HG03135 (cell line): ENCODE data around the gene LAT.

Source experiments
- ATAC-seq: cut with Tn5 transposase; IDR thresholded peaks from one replicate; pipeline ENCODE4 v1.9.1; 2021; ENCODE audit warnings: mild to moderate bottlenecking, moderate library complexity; ENCODE audit not compliant: unreplicated experiment

The LAT gene

DNA sequence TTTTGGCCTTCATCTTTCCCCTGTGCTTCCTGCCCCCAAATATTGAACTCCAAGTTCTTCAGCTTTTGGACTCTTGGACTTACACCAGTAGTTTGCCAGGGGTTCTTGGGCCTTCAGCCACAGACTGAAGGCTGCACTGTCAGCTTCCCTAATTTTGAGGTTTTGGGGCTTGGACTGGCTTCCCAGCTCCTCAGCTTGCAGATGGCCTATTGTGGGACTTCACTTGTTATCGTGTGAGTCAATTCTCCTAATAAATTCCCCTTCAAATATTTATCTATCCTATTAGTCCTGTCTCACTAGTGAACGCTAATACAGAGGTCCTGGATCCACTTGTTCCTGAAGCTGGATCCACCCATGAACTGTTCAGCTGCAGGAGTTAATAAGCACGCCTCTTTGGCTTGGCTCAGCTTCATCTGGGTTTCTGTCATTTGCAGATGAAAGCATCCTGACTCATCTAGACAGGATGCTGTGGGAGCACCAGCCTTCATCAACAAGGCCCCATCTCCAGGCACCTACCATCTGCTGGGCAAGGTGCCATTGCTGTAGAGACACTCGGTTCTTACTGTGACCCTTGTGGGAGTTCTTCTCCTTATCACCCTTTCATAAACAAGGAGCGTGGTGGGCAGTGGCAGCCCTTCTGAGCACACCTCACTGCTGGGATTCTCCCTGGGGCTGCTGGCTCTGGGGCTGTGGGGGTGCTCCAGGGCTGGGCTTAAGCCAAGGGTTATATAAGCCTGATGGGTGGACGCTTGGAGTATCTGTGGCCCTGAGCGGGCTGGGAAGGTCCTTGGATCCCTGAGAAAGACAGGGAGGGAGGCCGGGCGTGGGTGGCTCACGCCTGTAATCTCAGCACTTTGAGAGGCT lies 23.1 kb downstream of the LAT start:
- no peak for ATAC-seq

DNA sequence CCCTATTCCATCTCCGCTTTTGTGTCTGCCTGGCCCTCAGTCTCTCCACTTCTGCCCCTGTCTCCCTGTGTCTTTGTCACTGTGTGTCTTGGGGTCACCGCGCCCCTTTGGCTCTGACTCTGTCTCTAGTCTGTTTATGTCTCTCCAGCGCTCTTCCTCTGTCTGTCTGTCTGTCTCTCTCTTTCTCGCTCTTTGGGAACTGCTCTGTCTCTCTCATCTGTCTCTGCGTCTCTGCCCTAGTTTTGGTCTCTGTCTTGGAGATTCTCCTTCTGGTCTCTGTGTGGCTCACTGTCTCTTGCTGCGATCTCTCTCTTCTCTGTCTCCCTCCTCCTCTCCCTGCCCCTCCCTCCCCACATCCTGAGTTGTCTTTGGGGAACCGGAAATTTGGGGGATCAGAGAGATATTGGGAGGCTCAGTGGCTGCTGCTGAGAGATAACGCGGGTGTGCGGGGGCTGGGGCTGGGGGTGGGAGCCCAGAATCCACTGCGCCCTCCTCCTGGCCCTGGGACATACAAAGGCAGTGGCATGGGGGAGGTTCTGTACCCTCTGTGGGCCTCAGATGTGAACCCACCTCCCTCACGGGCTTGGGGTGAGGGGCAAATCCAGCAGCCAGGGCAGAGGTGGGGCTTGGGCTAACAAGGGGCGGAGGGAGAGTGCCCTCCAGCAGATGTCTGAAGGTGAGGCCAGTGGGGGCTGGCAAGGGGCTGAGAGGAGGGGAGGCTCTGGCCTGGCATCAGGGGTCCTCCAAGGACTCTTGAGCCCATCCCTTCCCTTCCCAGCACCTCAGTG lies 24.4 kb downstream of the LAT start:
- ATAC-seq = no peak

GRCh38 chr16:29009838-29010166 lies 24.9 kb downstream of the LAT start:
- ATAC-seq = no peak

DNA sequence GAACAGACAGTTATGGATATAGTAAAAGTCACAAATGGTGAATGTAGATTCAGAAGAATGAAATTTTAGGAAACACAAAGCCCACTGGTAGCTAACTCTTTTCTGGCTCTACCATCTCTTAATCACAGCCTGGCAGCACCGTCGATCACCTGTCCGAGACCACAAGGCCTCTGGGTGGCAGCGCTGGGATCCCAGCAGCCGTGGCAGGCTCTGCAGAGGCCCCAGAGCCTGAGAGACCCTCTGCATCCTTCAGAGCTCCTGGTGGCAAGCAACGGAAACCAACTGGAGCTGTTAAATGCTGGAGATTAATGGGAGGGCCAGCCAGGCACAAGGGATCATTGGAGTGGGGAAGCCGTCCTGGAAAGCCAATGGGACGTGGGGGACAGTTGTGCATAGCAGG lies 26.3 kb downstream of the LAT start:
- no peak for ATAC-seq

DNA sequence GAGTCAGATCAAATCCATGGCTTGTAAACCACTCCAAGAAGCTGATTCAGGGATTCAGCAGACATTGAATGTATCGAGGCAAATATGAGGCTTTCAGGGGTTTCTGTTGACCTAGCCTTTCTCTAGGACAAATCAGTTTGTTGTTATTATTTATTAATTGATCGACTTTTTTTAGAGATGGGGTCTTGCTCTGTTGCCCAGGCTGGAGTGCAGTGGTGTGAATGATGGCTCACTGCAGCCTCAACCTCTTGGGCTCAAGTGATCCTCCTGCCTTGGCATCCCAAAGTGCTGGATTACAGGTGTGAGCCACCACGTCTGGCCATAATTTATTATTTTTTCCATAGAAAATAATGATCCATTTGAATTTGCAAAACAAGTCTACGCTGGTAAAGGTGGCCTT lies 27.0 kb downstream of the LAT start:
- ATAC-seq = no peak

GRCh38 chr16:29012913-29013553 lies 28.2 kb downstream of the LAT start:
- no peak for ATAC-seq

- no peak for ATAC-seq
These were observed 29.8 kb downstream of the LAT start for GRCh38 chr16:29014561-29015069.

GRCh38 chr16:29022196-29022595 lies 37.3 kb downstream of the LAT start:
- no peak for ATAC-seq

GRCh38 chr16:29023279-29024277 lies 38.7 kb downstream of the LAT start:
- ATAC-seq = no peak

DNA sequence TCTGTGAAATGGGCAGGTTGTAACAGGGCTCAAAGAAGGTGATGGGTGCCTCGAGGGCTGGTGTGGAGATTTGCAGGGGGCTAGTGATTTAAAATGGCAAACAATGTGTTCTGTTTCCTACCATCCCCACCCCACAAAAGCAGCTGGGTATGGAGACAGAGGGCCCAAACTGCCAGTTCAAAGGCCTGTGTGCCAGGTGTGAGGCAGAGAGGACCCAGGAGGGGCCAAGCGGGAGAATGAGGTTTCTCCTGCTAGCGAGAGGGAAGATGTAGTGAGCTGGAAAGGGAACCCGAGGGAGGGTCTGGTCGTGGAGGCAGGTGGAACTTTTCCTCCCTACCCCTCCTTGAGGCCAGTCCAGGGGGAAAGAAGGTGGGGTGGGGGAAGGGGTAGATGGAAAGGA lies 39.4 kb downstream of the LAT start:
- ATAC-seq = no peak

GRCh38 chr16:29025218-29025617 lies 40.4 kb downstream of the LAT start:
- no peak for ATAC-seq

DNA sequence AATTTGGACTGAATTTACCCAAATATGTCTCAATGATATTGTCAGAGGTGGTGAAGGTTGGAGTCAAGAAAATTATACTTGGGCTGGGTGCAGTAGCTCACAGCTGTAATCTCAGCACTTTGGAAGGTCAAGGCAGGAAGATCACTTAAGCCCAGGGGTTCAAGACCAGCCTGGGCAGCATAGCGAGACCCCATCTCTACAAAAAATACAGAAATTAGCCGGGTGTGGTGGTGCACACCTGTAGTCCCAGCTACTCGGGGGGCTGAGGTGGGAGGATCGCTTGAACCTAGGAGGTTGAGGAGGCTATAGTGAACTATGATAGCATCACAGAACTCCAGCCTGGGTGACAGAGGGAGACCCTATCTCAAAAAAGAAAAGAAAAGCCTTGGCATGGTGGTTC lies 40.9 kb downstream of the LAT start:
- no peak for ATAC-seq

DNA sequence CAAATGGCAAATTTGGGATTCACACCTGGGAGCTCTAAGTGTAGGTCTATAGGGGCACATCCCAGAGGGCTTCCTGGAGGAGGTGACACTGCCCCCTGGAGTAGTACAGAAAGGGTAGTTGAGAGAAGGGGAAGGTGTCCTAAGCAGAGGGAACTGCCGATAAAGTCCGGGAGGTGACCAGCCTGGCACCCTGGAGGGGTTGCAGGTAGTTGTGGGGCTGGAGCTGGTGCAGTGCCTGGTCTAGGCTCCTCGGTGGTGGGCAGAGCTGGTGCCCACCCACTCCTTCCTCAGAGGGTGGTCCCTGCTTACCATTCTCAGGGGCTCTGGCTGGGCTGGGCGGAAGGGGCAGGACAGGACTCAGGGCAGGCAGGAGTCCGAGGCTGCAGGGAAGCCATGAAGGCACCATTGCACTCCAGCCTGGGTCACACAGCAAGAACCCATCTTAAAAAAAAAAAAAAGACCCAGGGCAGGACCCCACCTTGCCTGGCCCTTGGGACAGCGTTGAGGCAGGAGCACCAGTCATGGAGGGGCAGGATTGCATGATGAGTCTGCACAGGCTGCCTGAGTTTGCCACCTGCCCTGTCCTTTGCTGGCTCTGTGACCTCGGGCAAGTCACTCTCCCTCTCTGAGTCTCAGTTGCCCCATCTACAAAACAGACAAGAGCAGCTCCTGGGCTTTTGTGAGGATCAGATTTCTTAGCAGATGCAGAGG lies 43.8 kb downstream of the LAT start:
- no peak for ATAC-seq

DNA sequence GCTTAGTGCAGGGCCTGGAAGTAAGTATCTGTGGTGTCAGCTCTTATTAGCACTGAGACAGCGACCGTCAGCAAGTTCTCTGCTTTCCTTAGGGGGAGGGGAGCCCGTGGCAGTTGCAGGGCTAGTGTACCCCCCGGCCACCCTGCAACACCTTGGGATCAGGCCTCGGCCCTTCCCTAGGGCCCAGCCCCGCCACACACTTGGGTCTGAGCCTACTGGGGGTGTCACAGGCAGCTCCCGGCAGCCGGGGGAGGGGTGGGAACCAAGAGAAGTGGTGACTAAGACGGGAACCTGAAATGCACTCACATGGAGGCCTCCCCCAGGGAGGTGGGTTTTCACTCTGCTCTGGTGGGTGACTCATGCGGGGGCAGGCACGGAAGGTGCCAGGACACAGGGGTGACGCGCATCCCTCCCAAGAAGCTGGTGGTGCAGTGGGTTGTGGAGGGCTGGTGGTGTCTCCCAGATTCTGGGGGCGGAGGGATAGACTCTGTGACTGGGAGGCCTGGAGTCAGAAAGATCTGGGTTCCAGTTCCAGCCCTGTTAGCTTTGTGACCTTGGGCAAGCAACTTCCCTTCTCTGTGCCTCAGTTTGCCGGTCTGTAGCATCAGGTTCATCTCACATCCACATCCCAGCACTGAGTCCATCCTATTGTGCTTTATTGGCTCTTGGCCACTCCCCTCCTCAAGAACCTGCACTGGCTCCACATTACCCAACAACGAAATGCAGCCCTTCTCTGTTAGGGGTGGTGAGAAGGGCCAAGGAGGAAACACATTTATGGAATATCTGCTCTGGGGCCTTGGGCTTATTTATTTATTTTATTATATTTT lies 44.5 kb downstream of the LAT start:
- no peak for ATAC-seq

DNA sequence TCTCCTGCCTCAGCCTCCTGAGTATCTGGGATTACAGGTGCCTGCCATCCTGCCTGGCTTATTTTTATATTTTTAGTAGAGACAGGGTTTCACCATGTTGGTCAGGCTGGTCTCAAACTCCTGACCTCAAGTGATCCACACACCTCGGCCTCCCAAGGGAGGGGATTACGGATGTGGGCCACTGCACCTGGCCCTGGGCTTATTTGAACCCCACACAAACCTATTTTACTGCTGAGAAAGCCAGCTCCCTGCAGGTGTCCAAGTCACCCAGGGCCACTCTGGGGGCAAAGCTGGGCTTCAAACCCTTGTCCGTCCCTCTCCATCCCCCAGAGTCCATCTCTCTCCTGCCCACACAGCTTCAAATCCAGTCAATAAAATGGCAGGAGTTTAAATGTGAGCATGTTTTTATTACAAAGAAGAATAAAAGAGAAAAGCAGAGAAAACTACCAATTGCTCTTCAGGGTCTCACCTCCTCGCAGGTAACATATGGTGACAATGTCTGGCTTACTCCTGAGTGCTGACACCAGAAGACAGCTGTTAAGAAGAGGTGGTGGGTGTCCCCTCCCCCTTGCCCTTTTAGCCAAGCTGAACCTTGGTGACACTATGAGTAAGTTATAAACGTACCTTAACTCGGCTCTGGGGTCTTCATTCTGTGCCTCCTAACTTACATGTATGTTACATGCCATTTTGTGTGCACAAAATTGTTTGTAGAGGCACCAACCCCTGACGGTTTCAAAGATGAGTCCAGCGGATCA lies 45.4 kb downstream of the LAT start:
- no peak for ATAC-seq
